Lung (tissue), 12 donors: ENCODE results near the gene OR56A1. TPM values are rescaled to one million over a fixed set of nuclear protein-coding genes. Genes with fewer than 3 reads are reported as not detected.

ENCODE experiments used
- ATAC-seq: fragments of 200-7000 bp; cut with Tn5 transposase; one replicate; pipeline ENCODE4 v1.9.1; 2020; ENCODE audit warnings: moderate number of reproducible peaks; ENCODE audit not compliant: insufficient read depth, low FRiP score
- DNase-seq, 3 donors: peaks; one replicate each; pipeline ENCODE4 v3.0.0-alpha.2; 2013 to 2017
- H3K27ac ChIP-seq, 2 donors: one replicate each; pipeline ENCODE4 v1.5.1; 2013; ENCODE audit warnings: mild to moderate bottlenecking in 2 of 2, moderate library complexity in 2 of 2, control low read depth in 1 of 2, inconsistent platforms in 1 of 2, low read depth in 1 of 2, low read length in 1 of 2
- H3K27me3 ChIP-seq, 3 donors: one replicate each; pipeline ENCODE4 v1.5.1; 2013; ENCODE audit warnings: low read length in 2 of 3; ENCODE audit not compliant: control insufficient read depth in 3 of 3, insufficient read depth in 3 of 3
- H3K36me3 ChIP-seq, 4 donors: one replicate each; pipeline ENCODE4 v1.5.1; 2013; ENCODE audit warnings: low read length in 4 of 4, mild to moderate bottlenecking in 1 of 4, moderate library complexity in 1 of 4; ENCODE audit not compliant: control insufficient read depth in 4 of 4, insufficient read depth in 4 of 4
- H3K4me1 ChIP-seq, 5 donors: one replicate each; pipeline ENCODE4 v1.5.1; 2013; ENCODE audit warnings: low read length in 5 of 5, mild to moderate bottlenecking in 2 of 5, moderate library complexity in 1 of 5; ENCODE audit not compliant: control insufficient read depth in 5 of 5, insufficient read depth in 5 of 5
- H3K4me3 ChIP-seq: one replicate; pipeline ENCODE4 v1.5.1; 2013; ENCODE audit warnings: mild to moderate bottlenecking, control low read depth, moderate library complexity
- H3K9ac ChIP-seq, 2 donors: one replicate each; pipeline ENCODE4 v1.5.1; 2013; ENCODE audit warnings: low read length in 2 of 2, control low read depth in 1 of 2; ENCODE audit not compliant: insufficient read depth in 1 of 2
- H3K9me3 ChIP-seq, 4 donors: one replicate each; pipeline ENCODE4 v1.5.1; 2013; ENCODE audit warnings: low read length in 3 of 4, mild to moderate bottlenecking in 1 of 4, moderate library complexity in 1 of 4; ENCODE audit not compliant: control insufficient read depth in 4 of 4, insufficient read depth in 3 of 4
- WGBS, 2 donors: extraction: QIAGEN DNeasy Blood & Tissue Kit; methylation state at CpG; one replicate each; pipeline ENCODE4 v1.1.7; 2013; 5-methylcytosine and 5-hydroxymethylcytosine counted together
- polyA plus RNA-seq, 2 donors: library from polyadenylated mRNA; stranded (reverse); fragments of 200-250 nt; gene quantifications; one replicate each; pipeline ENCODE4 v1.2.1, GENCODE V29; 2013
- total RNA-seq, 2 donors: library from RNA; depleted of rRNA in 1 of 2; stranded (reverse); fragments of >200 nt in 1 of 2; gene quantifications; one replicate each; pipeline ENCODE4 v1.2.1, GENCODE V29; 2014 to 2021
- TF ChIP-seq, protein P1 (sequence below): IDR thresholded peaks from 2 replicates; pipeline ENCODE4 v1.5.1; 2012; ENCODE audit warnings: mild to moderate bottlenecking; ENCODE audit errors: control extremely low read depth, extremely low read depth
- donor health status: control.
- donor health status: control.
- donor health status: Bipolar disorder and iron deficiency.
- donor health status: healthy.
- donor health status: DM: yes; HTN: yes; CAD: no.

OR56A1 gene
- total and polyA plus RNA-seq, 4 donors: 0.09 TPM; not detected in 3

DNA sequence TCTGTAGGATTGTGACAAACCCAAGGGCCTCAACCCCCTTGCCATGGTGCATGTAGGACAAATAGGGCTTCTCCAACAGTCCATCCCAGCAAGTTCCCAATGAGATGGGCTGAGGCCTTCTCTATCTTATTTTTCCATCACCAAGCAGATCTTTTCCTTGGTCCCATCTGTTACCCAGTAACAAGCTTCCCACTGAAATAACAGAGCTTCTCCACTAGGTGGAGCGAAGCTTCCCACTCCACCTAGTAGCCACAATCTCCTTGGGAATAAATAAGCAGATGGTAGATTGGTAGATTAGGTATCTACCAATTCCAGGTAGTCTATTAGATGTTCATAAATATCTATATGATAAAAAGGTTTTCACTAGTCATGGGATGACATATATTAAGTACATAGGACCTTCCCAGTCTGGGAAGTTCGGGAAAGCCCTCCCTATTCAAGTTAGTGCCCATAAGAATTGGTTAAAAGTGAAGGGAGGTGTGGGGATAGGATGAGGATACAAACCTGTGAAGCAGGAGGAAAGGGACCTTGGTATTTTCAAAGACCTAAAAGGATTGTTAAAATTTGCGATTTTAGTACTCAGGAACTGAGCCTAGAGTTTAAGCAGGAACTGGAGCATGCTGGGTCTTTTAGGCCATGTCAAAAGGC, 37.8 kb downstream of the OR56A1 start:
- no peak overlapping the region for H3K27ac ChIP-seq
- WGBS, 2 donors: 63 to 72% methylated on average over 3 of the region's 3 CpGs
- no peaks in the 10 kb centered on the region for H3K27me3 ChIP-seq
- no peak for ATAC-seq
- TF ChIP-seq, protein P1, sequence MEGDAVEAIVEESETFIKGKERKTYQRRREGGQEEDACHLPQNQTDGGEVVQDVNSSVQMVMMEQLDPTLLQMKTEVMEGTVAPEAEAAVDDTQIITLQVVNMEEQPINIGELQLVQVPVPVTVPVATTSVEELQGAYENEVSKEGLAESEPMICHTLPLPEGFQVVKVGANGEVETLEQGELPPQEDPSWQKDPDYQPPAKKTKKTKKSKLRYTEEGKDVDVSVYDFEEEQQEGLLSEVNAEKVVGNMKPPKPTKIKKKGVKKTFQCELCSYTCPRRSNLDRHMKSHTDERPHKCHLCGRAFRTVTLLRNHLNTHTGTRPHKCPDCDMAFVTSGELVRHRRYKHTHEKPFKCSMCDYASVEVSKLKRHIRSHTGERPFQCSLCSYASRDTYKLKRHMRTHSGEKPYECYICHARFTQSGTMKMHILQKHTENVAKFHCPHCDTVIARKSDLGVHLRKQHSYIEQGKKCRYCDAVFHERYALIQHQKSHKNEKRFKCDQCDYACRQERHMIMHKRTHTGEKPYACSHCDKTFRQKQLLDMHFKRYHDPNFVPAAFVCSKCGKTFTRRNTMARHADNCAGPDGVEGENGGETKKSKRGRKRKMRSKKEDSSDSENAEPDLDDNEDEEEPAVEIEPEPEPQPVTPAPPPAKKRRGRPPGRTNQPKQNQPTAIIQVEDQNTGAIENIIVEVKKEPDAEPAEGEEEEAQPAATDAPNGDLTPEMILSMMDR: no peak
- H3K4me3 ChIP-seq: no peak overlapping the region
- H3K36me3 ChIP-seq: no peaks in the 10 kb centered on the region
- DNase-seq: peak in 1 of 3 donors; percentile 9
- peaks cover 0 to 1% (median 0%) of the 10 kb centered on the region in 5 donors for H3K4me1 ChIP-seq
- no peak overlapping the region for H3K9ac ChIP-seq
- no peaks in the 10 kb centered on the region for H3K9me3 ChIP-seq

DNA sequence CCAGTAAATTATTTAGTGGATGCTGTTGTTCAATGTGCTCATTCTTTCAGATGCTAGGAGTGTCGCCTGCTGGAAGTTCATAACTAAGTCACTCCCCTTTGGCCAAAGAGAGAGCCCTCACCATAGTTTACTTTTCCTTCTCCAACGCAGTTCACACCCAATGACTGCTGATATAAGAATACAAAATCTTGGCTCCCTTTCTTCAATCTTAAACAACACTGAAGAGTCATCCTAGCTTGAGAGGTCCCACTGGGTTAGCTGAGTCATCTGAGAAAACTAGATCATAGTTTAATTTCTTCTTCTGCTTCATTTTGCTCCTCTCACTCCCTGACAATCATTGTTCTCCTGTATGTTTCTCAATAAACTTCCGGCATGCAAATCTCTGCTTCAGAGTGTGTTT, 38.4 kb downstream of the OR56A1 start:
- Histone ChIP-seq H3K36me3 (no peaks in the 10 kb centered on the region), H3K4me3 (no peak overlapping the region), H3K9ac (no peak overlapping the region), H3K4me1 (peaks cover 0 to 1% (median 0%) of the 10 kb centered on the region in 5 donors), H3K27ac (no peak overlapping the region), H3K9me3 (no peaks in the 10 kb centered on the region), H3K27me3 (no peaks in the 10 kb centered on the region)
- DNase-seq: peak in 1 of 3 donors; percentile 8
- WGBS, 2 donors: 55 to 72% methylated on average over 3 of the region's 3 CpGs
- TF ChIP-seq, protein P1: no peak
- ATAC-seq: no peak

DNA sequence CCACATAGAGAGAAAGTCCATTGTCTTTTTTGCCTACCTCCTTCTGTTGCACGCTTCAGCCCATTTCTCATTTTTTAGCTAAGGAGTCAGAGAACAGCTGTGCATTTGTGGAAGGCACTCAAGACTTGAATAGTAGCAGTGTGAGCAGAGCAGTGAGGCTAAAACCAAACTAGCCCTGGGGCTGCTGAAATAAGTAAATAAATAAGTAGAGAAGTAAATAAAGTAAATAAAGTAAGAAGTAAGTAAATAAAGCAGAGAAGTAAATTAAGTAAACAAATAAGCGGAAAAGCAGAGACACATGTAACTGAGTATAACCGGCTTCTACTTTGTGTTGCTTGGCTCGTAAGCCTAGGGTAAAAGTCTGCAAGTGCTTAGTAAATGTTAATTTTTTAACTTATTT, 41.4 kb downstream of the OR56A1 start:
- DNase-seq: no peak
- Histone ChIP-seq H3K9me3 (peaks cover 0 to 2% (median 0%) of the 10 kb centered on the region in 4 donors), H3K4me1 (peaks cover 0 to 1% (median 0%) of the 10 kb centered on the region in 5 donors), H3K4me3 (no peak overlapping the region), H3K27me3 (no peaks in the 10 kb centered on the region), H3K9ac (no peak overlapping the region), H3K27ac (no peak overlapping the region), H3K36me3 (no peaks in the 10 kb centered on the region)
- 70 to 90% methylated on average over 4 of the region's 4 CpGs for WGBS, 2 donors
- TF ChIP-seq, protein P1: no peak
- ATAC-seq: no peak

DNA sequence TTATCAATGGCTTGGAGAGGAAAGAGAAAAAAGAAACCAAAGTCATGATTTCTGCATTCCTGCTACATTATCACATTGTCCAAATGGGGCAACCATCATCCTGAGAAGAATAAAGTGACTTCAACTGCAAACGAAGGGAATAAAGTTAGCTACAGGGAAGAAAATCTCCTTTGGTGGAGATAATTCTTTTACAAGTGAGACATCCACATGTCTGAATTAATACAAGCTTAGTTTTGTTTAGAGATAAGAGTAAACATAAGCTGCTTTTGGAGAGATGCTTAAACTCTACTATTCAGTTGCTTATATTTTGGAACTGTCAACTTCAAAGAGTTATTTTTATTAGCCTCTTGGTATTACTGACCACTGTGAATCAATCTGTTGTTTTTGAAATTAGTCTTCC, 43.7 kb downstream of the OR56A1 start, which contains the start of gene OR52L1:
OR52L1 (minus strand) TSS at position 101 of the 400 bp plus-strand sequence; CDS start at position 46, 55 bp downstream.
- H3K9me3 ChIP-seq: peaks cover 0 to 8% (median 0%) of the 10 kb centered on the region in 4 donors
- WGBS, 2 donors: 68 to 69% methylated on average over 1 of the region's 1 CpG

More for the DNA sequence above, 43.7 kb downstream of the OR56A1 start, which contains the start of gene OR52L1:
- TF ChIP-seq, protein P1: no peak
- no peak within 1 kb of the TSS for H3K9ac ChIP-seq
- no peaks in the 10 kb centered on the region for H3K4me1 ChIP-seq
- ATAC-seq: no peak
- H3K27me3 ChIP-seq: no peaks in the 10 kb centered on the region
- DNase-seq: no peak
- no peak within 1 kb of the TSS for H3K27ac ChIP-seq
- H3K36me3 ChIP-seq: no peaks in the 10 kb centered on the region
- no peak within 1 kb of the TSS for H3K4me3 ChIP-seq
